NCI-H2107 treated with DMSO at 0.1 percent for 48 hours (cell line): ENCODE measurements around the gene S100PBP.

Experiments
- DNase-seq: peaks from one replicate; lab custom pipeline; 2025; ENCODE audit not compliant: unreplicated experiment; lab: John Stamatoyannopoulos, UW

S100PBP gene

DNA sequence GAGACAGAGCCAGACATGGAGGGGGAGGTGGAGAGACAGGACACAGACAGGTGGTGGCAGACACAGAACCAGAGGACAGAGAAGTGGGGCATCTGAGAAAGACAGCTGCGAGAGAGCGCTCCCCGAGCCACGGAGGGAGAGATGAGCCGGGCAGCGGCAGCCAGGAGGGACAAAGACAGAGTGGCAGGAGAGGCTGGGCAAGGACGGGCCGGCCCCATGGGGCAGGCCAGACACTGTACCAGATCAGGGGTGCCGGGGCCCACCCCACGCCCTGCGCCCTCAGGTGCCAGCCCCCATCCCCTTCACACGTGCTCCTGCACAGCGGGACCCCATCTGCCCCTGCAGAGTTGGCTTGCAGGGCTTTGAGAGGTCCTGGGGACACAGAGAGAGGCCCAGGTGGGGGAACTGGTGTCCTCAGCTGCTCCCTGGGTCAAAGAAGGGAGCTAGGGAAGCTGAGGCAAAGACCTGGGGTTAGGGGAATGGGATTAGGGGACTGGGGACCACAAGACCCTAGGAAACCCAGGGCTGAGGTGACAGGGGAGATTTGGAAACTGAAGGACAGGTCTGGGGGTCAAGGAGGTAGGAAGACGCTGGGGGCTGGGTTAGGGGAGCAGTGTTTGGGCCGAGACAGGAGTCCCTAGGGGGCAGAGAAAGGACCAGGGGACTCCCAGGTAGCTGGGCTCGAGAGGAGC lies 52.6 kb downstream of the S100PBP start:
- peak; percentile 51 for DNase-seq

DNA sequence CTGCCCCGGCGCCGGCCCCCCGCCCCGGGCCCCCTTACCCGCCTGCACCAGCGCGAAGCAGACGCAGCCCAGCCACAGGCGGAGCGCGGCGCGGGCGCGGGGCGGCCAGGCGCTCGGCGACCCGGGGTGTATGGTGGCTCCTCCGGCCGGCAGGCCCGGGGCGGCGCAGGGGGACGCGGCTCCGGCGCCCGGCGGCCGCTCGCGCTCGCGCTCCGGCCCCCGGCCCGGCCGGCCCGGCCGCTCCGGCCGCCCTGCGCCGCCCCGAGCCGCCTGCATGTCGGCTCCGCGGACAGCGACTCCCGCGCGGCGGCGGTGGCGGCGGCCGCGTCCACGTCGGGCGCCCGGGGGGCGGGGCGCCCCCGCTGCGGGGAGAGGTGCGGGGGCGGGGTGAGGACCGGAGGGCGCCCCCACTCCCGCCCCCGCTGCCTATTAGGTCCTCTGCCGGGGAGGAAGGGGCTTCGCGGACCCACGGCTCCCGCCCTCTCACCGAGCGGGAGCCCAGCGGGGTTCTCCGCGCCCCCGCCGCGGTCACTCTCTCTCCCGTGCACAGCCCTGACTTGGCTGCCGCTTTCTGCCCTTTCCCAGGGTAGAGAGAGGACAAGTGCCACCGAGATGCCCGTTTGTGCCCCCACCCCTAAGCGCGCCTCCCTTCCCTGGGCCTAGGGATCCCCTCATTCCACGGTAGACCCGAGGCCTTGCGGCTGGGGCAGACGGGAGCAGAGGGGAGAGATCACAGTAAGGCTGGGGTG lies 53.3 kb downstream of the S100PBP start, which contains the start of gene FNDC5:
TSS of gene FNDC5 (minus strand) at position 298 of the 749 bp plus-strand sequence.
- no peak for DNase-seq

DNA sequence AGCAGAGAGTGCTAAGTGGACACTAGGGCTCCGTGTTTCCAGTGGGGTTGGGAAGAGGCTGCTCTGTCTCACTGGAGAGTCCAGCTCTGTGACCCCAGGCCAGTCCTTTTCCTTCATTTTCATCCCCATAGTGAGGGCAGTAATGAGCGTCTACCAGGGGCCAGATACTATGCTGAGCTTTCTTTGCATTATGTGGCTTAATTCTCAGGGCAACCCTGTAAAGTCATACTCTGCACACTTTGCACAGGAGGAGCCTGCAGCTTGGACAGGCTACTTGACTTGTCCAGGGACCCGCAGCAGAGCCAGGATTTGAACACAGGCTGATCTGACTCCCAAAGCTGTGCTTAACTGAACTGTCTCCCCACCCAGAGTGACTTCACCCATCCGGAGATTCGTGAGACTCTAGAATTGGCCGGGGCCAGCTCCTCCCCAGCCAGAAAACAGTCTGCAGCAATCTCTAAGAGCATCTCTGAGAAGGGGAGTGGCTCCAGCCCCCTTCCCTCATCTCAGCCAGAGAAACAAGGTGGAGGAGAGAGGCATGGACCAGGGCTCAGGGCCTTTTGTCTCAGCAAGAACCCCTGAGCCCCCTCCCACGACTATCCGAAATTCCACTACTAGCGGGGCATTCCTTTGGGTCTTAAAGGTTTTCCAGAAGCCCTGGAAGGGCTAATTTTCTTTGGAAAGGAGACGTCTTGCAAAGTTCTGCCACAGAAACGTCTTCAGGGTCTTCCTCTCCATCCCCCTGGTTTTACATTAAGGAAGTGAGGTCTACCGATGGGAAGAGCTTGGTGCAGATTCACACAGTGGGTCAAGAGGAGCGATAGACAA lies 54.1 kb downstream of the S100PBP start:
- DNase-seq = no peak

DNA sequence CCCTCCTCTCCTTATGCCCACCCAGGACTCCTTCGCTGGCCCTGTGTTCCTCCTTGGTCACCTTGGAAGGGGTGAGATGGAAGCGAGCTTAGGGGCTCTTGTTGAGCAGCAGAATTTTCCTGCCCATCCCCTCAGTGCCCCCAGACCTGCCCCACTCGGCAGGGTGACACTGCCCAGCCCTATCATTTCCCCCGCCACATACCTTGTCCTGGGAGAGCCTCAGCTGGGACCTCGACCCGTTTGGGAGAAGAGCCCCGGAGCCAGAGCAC lies 54.7 kb downstream of the S100PBP start:
- DNase-seq = no peak

DNA sequence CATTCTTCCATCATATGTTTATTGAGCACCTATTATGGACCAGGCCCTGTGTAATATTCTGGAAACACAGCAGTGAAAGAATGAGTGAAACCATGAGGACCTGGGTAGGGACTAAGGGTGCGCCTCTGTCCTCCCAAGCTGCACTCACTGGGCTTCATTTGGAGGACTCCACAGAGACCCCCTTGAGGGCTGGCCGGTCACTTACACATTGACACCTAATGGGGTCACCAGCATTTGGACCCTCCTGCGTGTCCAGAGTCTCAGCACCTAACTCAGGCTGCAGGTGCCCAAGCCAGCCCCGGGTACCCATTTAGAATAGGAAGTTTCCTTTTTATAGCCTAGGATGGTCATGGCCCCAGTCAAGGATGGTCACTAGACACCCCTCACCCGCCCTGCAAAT lies 56.0 kb downstream of the S100PBP start:
- no peak for DNase-seq

DNA sequence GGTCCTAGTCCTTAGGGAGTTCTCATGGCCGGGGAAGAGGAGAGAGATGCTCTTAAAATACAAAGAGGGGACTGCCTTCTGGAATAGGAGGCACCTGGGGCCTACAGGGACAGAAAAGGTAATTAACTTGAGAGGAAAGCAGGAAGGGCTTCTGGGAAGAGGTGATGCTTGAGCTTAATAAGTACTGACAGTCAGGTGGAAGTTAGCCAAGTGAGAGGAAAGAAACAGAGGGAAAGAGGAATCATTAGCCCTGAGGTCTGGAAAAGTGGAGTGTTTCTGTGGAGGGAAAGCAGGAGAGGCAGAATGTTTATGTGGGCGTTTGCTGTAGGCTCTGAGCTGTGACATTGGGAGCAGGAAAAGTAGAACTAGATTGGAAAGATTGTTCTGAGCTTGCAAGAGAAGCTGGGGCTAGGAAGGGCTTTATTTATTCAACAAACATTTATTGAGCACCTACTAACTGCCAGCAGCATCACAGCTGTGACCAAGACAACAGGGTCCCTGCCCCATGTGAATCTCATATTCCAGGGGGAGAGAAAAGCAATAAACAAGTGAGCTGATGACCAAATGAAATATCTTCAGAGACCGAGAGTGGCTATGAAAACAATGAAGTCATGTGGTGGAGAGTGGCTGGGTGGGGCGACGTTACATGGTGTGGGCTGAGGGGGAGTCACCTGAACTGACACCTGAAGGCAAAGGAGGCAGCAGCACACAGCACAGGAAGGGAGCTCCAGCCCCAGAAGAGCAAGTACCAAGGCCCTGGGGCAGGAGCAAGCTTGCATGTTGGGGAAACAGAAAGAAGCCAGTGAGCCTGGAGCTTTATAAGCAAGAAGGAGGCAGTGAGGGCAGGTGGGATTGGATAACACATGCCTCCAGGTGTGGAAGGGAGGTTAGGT lies 57.7 kb downstream of the S100PBP start:
- no peak for DNase-seq

DNA sequence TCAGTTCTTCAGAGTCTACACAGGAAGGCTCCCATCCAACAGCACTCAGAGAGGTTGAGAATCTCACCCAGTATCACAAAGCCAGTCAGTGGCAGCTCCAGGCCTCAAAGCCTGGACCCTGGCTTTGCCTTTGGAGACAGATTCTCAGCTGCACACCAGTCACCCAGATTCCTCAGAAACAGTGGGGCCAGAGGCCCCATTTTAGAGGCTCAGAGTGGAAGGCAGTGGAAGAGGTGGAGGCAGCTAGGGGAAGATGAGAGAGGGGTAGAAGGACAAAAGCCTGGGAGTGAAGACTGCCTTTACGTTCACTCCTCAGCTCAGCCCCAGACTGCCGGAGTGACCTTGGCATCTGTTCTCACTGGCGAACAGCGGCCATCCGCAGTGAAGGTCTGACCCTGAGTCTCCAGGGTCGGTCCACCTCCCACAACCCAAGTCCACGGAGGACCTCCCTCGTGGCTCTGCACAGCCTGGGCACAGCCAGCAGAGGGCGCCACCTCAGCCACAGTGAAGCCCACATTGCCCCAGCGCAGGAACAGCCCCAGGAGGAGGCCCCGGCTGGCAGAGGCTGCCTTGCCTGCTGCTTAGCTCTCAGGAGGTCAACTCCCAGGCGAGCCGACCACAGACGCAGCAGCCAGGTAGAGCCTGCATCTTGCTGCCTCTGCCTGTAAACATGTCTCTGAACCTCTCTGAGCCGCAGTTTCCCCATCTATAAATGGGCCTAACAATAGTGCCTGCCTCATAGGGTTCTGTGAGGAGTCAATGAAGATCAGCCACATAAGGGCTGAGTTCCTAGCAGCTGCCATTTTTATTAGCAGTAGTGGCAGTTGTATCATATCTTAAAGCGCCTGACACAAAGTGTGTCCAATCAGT lies 59.1 kb downstream of the S100PBP start:
- no peak for DNase-seq

DNA sequence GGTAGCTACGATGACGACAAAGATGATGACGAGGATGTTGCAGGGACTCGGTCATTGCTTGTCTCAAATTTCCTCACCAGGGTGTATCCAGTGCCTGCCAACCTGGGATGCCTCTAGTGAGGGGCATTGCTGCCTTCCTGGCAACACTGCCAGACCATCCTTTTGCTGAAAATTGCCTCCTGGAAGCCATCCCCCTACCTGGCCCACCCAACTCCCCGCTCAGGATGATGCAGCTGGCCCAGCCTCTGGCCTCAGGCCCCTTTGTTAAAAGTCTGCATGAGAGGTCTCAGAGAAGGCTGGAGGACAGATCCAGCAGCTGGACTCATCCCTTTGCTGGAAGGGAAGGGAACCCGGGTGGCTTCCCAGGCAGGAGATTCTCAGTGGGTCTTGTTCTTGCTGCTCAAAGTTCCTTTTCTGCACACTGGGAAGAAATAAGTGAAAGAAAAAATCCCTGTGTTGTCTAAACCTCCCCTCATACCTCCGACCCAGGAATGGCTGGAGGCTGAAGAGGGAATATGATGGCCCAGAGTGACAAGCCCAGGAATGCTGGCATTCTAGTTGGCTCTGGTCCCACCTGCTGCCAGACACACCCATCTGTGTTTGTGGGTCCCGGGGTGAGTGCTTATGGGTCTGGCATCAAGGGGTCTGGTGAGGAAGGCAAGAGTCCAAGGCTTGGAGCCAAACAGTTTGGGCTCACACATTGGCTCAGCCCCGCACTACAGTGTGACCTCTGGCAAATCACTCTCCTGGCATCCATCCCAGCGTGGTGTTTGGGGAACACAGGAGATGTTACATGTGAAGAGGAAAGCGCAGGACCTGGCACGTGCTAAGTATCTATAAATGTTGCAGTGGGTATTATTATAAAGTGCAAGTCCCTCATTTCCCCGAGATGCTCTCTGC lies 60.0 kb downstream of the S100PBP start:
- no peak for DNase-seq

DNA sequence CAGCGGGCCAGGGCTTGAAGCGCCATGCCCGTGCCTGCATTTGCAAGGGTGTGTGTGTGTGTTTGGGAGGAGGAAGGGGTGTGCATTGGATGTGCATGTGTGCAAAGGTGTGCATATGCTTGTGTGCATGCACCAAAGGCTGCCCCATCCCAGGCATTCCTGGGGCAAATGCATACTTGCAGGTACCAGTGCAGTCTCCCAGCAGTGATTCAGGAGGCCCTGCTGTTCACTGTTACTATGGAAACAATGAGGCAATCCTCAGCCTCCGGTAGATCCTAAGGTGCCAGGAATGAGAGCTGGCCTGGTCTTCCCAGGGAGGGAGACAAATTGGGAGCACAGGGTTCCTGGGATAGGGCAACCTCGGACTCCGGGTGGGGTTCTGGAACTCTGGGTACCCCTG lies 60.7 kb downstream of the S100PBP start:
- no peak for DNase-seq

DNA sequence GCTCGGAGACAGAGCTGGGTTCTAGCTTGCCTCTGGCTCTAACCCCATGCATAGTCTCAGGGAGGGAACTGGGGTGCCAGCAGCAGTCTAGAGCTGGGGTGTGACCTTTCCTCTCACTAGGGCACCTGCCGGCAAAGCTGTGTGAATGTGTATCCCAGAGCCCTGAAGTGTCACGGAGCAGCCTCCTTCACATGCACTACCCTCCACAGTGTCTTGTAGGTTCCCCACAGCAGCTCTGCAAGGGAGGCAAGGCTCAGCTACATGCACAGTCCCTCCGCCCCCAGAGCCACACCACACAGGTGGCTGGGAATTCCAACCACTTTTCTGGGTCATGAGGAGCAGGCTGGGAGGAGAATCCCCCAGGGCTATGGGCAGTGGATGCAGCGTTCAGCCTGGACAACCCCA lies 61.2 kb downstream of the S100PBP start:
- DNase-seq = no peak

DNA sequence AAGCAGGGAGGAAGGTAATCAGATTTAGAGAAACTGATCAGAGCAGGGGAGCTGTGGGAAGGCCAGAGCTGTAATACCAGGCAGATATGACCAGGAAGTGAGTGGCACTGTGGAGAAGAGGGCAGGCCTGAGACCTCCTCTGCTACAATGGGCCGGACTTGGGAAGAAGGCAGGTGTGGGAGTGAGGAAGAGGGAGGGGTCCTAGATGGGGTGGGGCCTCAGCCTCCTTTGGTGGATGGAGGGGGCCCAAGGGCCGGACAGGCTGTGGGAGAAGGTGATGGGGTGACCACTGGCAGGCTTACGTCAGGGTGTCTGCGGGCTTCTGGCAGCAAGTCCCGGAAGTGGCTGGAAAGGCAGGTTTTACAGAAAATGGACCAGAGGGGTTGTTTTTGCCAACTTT lies 63.8 kb downstream of the S100PBP start:
- no peak for DNase-seq

DNA sequence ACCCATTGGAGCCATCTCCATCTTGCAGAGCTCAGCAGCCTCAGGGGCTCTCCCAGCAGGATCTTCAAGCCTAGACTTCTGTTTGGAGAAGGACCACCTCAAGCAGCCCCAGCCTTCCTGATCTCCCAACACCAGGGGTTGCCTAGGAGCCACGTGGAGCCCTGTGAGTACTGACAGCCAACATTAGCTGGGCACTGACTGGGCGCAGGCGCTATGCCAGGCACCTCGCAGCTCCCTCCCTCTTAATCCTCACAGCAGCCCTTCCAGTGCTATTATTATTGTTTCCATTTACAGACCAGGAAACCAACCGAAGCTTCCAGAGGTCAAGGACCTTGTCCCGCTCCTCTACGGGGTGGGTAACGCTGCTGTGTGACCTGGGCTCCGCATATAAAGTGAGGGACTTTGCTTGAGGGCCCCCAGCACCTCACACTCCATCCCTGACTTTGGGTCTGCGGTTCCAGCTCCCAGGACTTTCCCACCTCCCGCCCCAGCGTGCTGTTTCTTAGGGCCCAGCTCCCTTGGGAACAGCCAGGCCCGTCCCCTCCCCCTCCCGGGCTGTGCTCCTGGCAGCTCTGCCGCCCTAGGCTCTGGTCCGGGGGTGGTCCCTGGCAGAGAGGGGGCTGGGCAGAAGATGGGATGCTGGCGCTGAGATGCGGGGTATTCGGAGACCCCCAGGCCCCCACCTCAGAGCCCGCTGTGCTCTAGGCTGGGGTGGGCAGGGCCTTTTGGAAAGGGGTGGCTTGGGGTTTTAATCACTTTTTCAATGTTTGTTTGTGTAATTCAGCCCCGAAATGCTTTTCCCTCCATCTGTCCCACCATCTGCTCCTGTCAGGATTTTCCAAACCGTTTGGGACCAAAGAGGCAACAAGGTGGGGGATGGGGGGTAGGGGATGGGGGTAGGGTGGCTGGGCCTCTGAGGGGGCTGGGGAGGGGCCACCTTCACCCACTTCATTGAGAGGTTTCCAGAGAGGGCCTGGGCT lies 64.7 kb downstream of the S100PBP start:
- DNase-seq = peak; percentile 31

DNA sequence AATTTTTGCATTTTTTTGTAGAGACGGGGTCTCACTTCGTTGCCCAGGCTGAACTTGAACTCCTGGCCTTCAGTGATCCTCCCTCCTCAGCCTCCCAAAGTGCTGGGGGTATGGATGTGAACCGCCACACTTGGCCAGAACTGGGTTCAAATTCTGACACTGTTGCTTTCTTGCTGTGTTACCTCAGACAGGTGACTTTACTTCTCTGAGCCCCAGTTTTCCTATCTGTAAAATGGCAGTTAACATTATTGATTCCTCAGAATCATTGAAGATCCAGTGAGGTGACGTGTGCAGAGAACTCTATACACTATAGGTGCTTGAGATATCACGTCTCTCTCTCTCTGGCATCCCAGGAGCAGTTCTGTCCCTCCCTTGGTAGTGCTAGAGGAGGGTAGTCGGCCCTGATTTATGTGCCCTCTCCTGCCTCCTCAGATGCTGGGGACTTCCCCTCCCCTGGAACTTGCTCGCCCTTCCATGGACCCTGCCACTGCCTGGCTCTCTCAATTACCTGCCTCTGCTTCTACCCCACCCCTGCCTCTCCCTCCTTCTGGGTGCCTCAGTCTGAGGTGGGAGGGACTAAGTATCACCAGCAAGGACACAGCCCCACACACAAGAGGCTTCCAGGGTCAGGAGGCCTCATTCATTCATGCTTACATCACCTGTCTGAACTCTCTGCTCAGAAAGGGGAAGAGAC lies 66.0 kb downstream of the S100PBP start:
- no peak for DNase-seq

DNA sequence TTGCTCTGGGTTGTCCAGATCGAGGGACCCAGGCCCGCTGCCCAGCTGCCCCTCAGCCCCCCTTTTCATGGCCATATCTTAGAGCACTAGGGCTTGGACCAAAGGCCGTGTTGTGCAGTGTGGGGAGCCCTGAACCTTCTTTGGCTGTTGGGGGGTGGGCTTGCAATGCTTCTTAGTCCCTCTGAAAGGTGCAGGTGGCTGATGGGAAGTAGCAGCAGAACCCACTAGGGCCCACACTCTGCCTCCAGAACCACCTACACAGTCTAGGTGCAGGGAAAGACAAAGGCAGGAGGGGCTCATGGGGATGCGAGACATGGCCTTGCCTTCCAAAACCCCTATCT lies 66.5 kb downstream of the S100PBP start:
- no peak for DNase-seq

DNA sequence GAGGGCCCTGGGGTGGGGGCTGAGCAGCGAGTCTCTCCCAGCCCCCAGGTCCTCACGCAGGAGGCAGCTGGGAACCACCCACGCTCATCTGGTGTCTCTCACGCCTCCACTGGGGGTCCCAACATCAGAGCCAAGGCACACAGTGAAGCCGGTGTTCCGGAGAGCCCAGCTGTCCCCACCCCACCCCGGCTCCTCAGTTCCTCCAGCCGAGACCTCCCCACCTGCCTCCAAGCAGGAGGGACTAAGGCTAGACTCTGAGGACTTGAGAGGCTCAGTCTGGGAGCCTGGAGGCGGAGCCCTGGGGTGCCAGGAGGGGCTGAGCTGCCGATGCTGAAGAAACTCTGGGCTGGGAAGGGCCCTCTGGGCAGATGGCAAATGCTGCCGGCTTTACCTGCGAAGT lies 67.3 kb downstream of the S100PBP start:
- no peak for DNase-seq

DNA sequence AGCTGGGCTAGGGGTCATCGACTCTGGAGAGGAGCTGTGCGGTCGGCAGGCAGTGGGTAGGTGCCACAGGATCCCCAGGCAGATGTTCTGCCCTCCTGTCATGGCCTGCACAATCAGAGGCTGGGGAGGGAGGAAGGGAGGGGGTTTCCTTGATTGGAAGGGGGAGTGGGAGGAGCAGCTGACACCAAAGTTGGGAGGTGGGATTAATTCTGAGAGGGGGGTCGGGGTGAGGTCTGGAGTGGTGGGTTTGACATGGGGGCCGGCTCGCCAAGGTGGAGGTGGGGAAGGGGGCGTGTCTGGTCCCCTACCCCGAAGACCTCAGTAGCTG lies 68.2 kb downstream of the S100PBP start:
- DNase-seq = no peak

DNA sequence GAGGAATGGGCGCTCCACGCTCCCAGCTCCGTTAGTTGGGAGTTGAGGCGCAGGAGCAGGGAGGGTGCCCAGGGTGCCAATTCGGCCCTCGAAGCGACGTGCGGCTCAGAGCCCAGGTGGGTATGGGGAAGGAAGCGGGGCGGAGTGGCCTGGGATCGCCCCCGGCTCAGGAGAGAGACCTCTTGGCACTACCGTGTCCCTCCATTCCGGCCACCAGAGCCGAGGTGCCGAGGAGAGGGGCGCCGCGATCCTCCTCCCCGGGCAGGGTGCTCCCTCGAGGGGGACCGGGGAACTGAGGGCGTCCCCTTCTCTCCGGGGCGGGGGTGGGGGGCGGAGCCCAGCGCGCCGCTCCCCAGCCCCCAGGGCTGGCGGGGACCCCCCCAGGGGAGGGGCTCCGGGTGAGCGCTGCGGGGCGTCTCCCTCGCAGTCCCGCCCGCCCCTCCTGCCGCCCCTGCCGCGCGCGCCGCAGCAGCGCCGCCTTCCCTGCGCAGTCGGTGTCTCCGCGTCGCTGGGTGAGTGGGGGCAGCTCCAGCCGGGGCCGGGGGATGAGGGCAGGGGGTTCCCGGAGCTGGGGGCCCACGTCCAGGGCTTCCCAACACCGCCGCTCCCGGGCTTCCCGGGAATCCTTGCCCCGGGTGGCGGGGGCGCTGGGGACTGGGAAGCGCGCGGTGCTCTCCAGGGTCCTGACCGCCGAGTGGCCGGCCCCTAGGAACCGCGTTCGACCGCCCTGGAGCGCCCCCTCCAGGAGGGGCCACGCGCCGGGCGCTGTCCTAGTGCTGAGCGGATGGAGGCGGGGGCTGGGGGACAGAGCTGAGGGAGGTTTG lies 68.8 kb downstream of the S100PBP start, which contains the start of gene HPCA:
TSS of gene HPCA (plus strand) at position 488 of the 824 bp plus-strand sequence. CDS start 2,408 bp downstream, outside the sequence.
- no peak for DNase-seq
